COR-L47 (cell line): ENCODE results near the gene GPRC5A.

ENCODE experiments used
- DNase-seq: peaks from one replicate; lab custom pipeline; 2025; lab: John Stamatoyannopoulos, UW

The GPRC5A gene

GRCh38 chr12:12941450-12942350 is 50.3 kb downstream of the GPRC5A start:
- no peak for DNase-seq

- no peak for DNase-seq
Observed at GRCh38 chr12:12943586-12944260, 52.4 kb downstream of the GPRC5A start.

- DNase-seq: no peak
Observed at GRCh38 chr12:12945591-12945990, 54.2 kb downstream of the GPRC5A start.

- no peak for DNase-seq
Observed at GRCh38 chr12:12946686-12947355, 55.5 kb downstream of the GPRC5A start.

- no peak for DNase-seq
Observed at GRCh38 chr12:12947902-12948301, 56.5 kb downstream of the GPRC5A start.

GRCh38 chr12:12951504-12951903 is 60.1 kb downstream of the GPRC5A start:
- DNase-seq: no peak

- no peak for DNase-seq
Observed at GRCh38 chr12:12952036-12952435, 60.7 kb downstream of the GPRC5A start, which contains the start of gene GPRC5D. GPRC5D (minus strand) TSS chr12:12952170; CDS start chr12:12950384, 1,786 bp downstream.

- no peak for DNase-seq
Observed at GRCh38 chr12:12954356-12954755, 63.0 kb downstream of the GPRC5A start.

GRCh38 chr12:12954878-12955625 is 63.7 kb downstream of the GPRC5A start:
- DNase-seq: no peak

GRCh38 chr12:12958886-12959285 is 67.5 kb downstream of the GPRC5A start:
- DNase-seq: no peak

- DNase-seq: no peak
Observed at GRCh38 chr12:12960639-12961209, 69.4 kb downstream of the GPRC5A start.

- DNase-seq: no peak
Observed at GRCh38 chr12:12964255-12964654, 72.9 kb downstream of the GPRC5A start.

- DNase-seq: no peak
Observed at GRCh38 chr12:12965836-12966235, 74.5 kb downstream of the GPRC5A start.
